Caki2 (cell line): Measurements from ENCODE around the gene SEMA6A. TPM values are rescaled to one million over a fixed set of nuclear protein-coding genes. Genes with fewer than 3 reads are reported as not detected.

Source experiments
- DNase-seq: peaks from one replicate; pipeline ENCODE4 v3.0.0-alpha.2; 2015; ENCODE audit warnings: low read depth
- in situ Hi-C: cut with HindIII; loops from 2 replicates; pipeline ENCODE4 v1.10.0; 2016; ENCODE audit warnings: low sequenced_read_pairs, low pct_unique_long_range_greater_than_20kb, mixed read lengths
- total RNA-seq: library from RNA; depleted of rRNA; stranded (reverse); fragments of >200 nt; shearing (Covaris generic); gene quantifications from 2 replicates; pipeline ENCODE4 v1.2.3, GENCODE V29; 2014; ENCODE audit warnings: low replicate concordance

SEMA6A gene
- total RNA-seq, 1 experiment from 2014 or later: 2.2 TPM

DNA sequence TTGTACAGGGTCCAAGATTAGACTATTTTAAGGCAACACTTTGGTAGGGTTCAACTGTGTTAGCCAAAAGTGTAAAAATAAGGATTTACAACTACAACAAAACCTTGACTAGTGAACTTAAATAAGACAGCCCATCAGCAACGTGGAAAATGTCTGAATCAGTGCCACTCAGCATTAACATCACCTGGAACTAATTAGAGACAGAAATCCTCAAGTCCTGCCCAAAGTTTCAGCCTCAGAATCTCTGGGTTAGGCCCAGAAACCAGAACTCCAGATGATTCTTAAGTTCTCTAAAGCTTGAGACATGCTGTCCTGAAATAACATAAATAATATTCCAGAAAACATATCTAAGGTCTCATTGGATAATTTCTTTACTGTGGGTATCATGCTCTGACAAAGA lies 118.6 kb downstream of the SEMA6A start:
- no peak for DNase-seq
- in situ Hi-C loops: no loop called here

DNA sequence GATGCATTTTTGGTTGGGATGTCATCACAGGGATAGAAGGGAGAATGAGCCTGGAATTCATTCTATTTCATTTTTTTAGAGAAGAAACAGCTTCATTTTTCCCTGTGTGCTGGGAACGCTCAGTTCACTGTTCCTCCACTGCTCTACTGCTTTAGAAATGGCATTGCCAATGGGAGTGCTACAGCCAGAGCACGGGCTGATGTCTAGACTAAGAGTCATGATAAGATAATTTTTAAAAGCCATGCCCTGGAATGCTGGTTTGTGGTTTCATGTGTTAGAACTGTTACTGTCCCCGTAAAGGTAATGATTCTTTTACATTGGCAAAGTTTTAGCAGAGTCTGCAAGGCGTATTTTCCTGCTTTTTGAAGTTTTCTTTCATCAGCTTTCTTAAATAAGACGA lies 119.6 kb downstream of the SEMA6A start:
- in situ Hi-C loops: no loop called here

DNA sequence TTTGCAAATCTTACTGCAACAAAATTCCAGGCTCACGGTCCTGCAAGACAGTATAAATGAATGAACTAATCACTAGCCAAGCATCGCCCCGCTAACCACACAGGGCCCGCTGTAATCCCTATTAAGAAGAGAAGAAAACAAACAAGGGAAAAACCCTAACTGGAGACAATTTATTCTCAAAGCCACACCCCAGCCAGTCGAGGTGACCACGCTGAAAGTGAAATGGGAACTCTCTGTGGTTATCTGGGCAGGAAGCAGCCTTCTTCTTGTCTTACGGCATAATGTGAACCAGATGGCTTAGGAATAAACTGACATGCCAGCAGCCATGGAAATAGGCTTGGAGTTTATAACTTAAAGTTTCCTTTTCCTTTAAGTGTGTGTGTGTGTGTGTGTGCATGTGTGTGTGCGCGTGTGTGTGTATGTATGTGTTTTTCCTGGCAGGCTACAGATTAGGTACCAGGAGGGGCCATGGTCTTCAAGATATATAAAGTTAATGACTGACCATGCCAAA lies 120.2 kb downstream of the SEMA6A start:
- in situ Hi-C loops: no loop called here
- peak; percentile 72 for DNase-seq

More for the DNA sequence above, 119.6 kb downstream of the SEMA6A start:
- DNase-seq: peak; percentile 17

DNA sequence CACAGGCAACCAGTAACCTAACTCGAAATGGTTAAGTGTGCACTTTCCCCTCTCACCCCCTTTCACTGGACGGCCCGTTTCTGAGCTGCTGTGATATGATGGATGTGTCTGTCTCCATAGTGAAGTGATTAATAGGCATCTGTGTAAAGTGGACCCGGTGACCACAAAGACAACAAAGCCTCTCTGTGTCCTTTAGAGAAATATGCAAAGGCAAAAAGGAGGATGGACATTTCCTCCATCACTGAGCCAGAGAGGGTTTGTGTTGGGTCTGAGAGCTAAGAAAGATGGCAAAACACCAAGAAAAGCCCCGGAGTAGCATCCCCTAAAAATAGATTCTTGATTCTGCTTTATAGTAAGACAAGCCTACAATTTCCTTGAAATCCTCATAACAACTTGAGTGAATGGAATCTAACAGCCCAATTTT lies 120.6 kb downstream of the SEMA6A start:
- peak; percentile 47 for DNase-seq

DNA sequence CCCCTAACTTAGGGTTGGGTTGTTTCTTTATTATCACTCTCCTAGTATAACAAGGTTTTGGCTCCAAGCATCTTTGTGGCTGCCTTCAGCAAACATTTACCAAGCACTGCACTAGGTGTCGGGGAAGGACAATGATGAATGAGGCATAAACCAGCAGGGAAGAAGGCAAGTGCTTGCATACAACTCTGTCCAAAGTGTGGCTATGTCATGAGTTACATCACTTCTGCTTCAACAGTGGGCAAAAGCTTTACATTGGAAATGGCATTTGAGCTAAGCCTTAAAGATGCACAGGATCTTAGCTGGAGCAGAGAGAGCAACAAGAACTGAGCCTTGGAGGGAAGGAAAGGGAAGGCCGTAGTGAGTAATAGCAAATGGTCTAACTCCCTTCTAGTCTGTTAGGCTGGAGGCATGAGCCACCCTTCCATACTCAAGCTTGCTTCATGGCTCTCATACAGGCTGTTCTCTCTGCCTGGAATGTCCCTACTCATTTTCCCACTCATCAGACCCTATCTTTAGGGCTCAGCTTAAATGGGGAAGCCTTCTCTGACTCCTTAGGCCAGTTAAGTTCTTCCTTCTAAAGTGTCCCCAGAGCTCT lies 121.8 kb downstream of the SEMA6A start:
- peak; percentile 15 for DNase-seq
- in situ Hi-C loops: no loop called here

More for the DNA sequence above, 120.6 kb downstream of the SEMA6A start:
- in situ Hi-C loops: no loop called here

DNA sequence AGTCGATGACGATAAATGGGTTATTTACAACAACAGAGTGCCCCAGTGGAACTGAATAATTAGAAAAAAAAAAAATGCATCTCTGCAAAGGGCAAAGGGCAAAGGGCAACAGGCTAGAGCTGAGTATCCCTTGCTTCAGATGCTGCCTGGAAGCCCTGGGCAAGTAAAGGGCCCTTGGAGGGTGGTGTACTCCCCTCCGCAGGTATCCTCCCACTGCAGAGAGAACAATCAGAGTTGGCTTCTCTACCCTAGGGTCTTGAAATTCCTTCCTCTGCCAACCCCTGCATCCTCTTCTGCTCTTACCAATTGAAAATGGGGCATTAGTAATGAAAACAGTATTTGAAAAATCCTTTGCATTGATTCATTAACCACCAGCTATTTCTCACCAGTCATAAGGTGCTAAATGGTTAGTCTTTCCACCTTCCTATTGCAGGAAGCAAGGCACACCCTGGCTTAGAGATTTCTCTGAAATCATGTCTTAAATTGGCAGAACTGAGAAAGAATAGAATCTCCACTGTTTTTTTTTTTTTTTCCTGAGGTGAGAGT lies 122.6 kb downstream of the SEMA6A start:
- peak; percentile 54 for DNase-seq
- in situ Hi-C loops: no loop called here

DNA sequence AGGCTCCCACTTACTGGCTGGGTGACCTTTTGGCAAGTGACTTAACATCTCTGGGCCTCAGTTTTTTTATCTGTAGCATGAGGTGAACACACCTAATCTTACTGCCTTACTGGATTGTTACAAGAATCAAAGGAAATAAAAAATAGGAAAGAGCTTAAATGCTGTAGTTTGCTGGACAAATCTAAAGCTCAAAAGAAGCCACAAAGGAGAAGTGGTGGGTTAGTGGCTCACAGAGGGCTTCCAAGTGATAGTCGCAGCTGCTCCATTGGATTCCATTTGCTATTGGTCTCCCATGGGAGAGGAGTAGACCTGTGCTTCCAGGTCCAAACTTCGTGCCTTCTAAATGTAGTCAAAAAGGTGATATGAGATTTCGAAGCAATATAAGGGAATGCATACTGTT lies 123.6 kb downstream of the SEMA6A start:
- in situ Hi-C loops: no loop called here
- no peak for DNase-seq

DNA sequence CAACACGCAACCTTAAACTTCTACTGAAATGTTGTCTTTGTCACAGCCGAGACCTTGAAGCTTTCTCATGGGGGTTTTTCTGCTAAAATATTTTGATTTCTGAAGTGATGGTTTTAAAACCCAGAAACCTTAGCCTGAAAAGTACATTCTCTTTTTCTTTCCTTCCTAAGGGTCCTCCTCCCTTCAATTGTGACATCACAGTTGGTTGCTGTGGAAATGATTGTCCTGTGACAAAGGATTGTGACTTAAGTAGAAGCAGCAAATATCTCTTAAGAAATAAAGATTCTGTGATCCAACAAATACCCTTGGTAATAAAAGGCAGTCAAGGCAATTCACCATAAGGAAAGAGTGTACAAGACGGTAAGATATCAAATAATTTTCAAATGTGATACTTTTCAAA lies 125.2 kb downstream of the SEMA6A start:
- in situ Hi-C loops: no loop called here
- no peak for DNase-seq

DNA sequence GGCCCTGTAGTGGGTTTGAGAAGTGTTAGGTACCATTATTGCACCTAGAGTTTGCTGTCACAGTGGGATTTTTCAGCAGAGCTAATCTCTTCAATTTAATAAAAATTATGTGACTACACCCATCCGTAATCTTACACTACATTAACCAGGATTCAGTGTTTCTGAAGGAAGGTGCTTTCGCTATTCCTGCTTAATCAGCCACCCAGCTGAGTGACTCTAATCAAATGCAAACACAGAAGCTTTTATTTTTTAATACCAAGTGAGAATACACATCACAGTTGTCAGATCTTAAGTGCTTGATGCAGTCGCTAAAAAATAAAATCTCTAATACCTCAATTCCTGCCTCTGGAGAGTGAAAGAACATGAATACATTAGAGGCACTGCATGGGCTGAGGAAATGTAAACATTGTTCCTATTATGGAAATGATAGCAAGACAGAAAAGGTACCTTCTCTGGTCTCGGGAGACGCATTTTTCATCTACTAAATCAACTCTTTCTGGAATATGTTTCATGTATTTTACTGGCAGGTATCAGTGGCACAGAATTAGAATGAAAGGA lies 125.7 kb downstream of the SEMA6A start:
- no peak for DNase-seq
- in situ Hi-C loops: no loop called here

DNA sequence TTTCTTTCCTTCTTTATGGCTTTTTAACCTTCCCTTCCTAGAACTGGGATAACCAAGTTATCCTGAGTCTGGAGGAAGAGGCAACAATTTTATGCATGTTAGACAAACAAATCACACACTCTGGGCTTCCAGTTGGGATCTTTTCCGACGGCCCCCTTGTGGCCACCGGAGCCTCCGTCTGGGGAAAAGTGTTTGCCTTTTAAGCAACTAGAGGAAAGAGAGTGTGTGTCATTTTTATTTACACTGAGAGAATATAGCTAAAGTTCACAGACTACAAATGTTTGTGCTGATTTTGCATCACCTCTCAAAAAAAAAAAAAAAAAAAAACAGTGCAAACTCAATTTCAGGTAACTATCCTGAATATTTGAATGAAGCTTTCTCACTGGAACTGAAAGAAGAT lies 126.2 kb downstream of the SEMA6A start:
- DNase-seq: no peak
- in situ Hi-C loops: no loop called here

DNA sequence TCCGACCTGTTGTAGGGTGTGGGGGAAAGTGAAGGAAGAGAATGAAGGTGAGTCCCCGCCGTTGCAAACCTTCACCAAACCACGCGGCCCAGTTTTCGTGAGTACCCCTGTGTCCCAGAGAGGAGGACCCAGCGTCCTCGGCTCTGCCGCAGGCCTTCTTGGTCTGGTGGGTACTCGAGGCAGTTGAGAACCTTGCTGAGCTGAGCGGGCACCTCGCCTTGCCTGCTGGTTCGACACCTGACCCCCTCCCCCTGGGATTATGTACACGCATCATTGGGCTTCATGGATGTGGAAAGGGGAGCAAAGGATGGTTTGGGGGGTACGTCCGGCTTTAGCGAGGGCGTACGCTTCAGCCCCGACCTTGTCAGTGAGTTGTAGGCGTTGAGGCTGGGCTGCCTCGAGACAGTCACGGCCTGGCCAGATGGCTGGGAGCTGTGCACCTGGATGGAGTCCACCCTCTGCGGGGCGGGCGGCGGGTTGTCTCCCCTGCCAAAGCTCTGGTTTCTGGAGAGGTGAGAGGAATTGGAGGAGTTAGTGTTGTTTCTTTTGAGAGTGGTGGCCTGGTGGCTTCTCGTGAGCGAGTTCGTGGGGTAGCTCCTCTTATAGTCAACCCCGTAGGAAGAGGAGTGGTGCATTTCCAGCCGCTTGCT lies 128.1 kb downstream of the SEMA6A start:
- in situ Hi-C loops: no loop called here
- no peak for DNase-seq

DNA sequence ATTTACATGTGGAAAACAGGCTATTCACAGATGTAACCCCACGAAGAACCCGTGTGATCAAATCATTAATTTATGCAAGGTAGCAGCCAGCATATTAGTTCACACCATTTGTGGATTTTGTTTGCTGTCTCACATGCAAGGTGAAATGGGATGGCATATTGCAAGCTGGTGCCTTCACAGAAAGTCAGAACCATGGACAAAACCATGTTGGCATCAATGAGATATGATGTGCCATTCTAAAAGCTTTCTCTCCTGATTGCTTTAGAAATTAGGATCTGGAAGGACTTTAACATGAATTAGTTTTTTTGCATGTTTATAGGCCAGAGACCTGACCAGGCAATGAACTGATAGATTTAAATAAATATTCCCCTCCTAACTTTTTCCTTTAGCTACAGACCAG lies 129.3 kb downstream of the SEMA6A start:
- DNase-seq: no peak
- in situ Hi-C loops: no loop called here

DNA sequence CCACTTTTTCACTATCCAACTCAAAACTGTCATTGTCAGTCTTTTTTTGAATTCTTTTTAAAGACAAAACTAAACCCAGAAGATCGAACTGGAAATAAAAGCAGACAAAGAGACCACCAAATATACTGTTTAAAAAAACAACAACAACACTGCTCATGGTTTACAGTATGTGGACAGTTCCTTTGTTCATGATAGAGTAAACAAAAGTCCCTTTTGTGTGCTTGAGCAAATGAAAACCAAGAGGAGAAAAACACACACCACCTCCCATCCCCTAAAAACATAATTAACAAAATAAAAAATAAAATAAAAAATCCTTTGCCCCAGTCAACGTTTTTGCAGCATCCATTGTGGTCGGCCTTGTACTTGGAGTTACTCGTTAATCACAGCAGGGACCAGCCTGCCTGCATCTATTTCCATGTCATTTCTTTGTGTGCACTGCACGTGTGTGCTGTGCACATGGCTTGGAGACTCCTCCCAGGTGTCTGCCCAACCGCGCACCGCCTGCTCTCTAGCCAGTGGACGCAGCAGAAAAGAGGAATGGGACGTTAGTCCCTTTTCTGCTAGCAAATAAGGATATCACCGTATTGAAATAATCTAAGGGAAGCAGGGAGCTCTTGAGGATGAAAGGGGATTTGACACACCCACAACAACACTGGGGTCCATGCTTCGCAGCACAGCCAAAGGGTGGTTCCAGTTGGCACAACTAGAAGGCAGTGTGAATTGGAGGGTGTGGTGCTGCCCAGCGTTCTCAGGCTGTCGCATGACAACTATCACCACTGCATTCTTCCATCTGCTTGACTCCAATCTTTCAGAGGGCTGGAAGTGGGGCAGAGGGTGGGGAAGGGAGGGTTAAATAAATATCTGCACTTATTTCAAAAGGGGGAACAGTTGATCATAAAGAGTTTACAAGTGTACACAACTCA lies 130.0 kb downstream of the SEMA6A start:
- DNase-seq: no peak
- in situ Hi-C loops: no loop called here

DNA sequence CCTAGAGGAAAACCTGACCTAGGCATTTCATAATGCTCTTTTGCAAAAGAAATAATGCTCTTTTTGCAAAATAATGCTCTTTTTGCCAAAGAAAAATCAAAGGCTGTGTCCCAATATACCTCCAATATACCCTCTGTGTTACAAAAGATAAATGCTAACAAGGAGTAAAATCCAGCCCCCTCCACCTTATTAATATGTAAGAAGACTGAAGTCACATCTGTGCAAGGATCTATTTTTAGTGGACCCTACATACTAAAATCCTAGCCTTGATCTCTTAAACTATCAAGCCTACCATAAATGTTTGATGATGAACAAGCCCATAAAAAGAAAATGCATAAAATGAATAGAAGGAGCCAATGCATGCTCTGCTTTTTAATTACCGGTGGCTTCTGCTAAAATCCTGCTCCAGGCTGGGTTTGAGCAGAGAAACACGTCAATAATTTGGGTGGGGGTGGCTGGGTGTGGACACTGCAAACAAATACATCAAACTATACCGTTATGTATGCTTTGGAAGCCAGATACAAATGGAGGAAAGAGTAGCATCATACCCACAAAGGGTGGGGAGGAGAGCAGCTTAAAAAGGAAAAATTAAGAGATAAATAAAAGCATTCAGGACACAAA lies 131.6 kb downstream of the SEMA6A start:
- DNase-seq: no peak
- in situ Hi-C loops: no loop called here

DNA sequence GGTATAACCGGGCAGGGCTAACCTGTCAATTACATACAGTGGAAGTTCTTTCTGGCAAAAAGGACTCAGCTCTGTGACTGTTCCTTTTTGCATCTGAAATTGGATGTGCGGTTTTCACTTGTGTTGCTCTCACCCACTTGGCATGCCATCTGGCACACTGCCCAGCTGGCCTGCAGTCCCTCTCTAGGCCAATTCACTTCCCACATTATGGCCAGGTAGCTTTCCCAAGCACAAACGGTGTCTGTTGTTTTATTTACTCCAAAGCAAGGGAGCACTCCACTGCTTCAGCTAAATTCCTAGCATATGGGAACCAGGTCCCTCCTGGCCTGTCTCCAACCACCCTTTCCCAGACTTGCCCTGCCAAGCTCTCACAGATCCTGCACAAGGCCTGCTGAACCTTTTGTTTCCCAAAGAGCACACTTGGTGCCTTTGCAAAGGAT lies 132.5 kb downstream of the SEMA6A start:
- peak; percentile 18 for DNase-seq

DNA sequence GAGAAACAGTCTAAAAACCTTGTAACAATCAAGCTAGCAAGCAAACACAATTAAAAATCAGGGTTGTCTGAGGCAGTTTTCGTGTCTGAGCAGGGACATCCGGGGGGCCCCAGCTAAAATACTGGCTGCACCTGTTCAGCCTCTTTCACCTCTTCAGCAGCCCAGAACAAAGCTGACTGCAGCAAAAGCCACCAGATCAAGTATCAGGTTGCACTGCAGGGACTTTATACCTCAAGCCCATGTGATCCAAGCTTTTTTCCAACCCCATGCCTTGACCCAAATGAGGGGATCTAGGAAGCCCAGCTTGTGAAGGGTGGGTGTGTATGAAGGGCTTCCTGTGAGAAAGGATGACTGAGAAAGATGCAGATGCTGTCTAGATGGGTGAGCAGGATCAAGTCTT lies 133.4 kb downstream of the SEMA6A start:
- no peak for DNase-seq
- in situ Hi-C loops: no loop called here

More for the DNA sequence above, 132.5 kb downstream of the SEMA6A start:
- in situ Hi-C loops: no loop called here

DNA sequence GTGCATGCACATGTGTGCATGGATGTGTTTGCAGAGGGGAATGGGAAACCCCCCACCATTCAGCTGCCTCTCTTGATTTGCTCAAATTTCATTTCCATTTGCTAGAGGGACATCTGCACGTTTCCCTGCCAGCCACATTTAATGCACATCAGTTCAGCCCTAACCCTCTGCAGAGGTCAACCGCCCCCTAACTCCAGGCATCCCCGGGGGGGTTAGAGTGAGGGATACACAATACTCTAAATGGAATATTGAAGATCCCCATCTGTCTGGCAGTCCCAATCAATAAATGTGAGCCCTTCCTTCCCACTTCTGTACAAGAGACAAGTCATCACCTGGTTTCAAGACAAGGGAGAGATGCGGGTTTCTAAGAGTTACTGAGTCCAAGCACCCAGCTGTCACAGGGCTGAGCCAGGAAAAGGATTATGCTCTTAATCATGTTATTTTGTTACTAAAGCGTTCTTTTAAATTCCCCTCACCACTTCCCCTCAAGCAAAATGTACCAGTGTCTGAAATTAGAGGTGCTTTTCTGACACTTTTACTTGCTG lies 134.1 kb downstream of the SEMA6A start:
- no peak for DNase-seq
- in situ Hi-C loops: no loop called here

DNA sequence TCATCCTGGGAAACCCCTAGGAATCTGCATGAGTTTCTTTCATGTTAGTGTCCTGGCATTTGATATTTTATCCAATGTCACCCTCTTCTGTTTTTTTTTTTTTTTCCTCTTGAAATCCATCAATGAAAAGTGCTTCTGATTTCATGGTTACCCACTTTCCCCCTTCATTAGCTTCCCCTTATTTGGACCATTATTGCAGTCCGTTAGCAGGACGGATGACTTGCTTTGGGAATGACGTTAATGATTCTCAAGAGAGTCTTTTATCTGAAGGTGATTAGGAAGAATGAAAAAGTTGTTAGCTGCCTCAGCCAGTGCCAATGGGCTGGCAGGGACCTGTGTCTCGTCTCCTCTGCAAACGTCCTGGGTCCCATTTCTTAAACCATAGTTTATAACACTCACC lies 134.7 kb downstream of the SEMA6A start:
- in situ Hi-C loops: no loop called here

More for the DNA sequence above, 134.7 kb downstream of the SEMA6A start:
- no peak for DNase-seq
